NCI-H524 treated with DMSO at 0.1 percent for 48 hours (cell line): ENCODE results near the gene OGA.

Experiments
- DNase-seq: peaks from one replicate; lab custom pipeline; 2025; lab: John Stamatoyannopoulos, UW

The OGA gene

DNA sequence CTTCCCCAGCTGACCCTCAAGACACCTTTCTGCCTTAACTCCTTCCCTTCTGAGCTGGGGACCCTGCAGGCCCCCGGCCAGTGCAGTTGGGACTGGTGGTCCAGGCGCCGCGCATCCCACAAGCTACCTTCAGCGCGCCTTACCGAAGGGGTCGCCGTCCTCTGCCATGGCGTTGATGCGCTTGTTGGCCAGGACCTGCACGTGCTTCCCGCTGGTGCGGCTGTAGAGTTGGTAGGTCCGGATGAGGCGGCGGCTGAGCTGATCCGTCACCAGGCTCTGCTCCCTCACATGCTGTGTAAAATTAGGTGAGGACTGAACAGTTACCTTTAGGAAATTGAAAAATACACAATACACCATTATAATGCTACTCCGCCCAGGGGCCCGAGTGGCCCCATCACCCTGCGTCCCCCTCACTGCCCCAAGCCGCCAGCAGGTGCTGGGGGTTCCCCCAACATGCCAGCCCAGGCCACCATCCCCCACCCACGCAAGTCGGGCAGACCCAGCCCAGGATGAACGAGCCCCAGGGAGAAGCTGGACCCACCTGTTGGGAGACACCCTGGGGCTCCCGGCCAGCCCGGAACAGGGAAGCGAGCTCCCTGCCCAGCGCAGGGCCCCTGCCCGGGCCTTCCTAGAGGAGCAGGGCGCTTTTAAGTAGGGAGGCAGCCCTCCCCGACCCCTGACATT is 43.5 kb downstream of the OGA start:
- DNase-seq = no peak

GRCh38 chr10:101773923-101774588 is 44.2 kb downstream of the OGA start:
- no peak for DNase-seq

DNA sequence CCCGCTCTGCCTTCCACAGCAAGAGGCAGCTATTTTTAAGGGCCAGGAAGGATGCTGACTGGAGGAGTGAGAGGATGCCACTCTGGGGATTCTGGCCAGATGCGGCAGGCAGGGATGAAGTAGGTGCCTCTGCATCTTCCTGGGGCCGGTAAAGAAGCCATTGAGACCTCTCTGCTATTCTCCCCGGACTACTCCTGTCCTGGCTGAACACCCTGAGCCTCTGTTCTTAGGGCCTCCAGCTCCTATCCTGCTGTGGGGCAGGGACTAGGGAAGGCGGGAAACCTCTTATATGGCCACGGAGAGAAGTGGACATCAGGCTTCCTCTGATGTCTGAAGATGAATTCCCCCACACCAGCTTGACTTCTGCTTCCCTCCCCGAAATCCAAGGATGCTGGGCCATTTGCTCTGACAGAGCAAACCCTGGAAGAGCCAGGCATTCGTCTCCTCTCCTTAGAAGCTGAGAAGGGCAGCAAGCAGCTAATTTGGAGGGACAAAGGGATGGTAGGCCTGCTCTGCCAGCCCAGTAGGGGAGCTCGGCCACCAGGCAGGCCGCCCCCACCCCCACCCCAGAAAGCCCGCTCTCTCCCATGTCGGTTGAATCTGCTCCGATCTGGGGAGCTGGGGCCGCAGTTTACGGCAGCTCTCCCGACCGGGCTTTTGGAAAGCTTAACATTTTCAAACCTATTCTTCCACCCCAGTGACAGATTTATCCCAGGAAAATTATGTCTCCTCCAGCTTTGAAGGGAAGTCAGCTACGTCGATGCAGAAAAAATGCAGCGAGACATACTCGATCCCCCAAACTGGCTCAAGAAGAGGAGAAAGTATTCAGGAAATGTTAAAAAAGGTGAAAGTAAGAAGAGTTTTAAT is 45.1 kb downstream of the OGA start:
- no peak for DNase-seq

- no peak for DNase-seq
These were observed 46.0 kb downstream of the OGA start for GRCh38 chr10:101772017-101772894.

DNA sequence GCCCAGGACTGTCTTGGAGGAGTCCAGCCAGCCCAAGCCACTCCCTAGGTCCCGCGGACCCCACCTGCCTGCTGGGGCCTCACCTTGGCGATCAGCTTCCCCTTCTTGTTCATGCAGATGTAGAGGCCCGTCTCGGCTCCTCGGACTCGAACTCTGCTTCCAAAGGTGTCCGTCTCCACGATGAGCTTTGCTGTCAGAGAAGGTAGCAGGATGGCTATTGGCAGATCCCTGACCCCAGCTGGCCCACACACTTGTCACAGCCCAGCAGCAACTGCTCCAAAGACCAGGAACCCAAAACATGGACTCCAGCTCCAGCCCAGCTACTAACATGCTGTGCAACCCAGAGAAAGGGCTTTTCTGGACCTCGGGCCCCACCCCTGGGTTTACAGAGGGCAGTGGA is 46.9 kb downstream of the OGA start:
- DNase-seq = no peak

GRCh38 chr10:101770331-101771215 is 47.7 kb downstream of the OGA start:
- DNase-seq = no peak

DNA sequence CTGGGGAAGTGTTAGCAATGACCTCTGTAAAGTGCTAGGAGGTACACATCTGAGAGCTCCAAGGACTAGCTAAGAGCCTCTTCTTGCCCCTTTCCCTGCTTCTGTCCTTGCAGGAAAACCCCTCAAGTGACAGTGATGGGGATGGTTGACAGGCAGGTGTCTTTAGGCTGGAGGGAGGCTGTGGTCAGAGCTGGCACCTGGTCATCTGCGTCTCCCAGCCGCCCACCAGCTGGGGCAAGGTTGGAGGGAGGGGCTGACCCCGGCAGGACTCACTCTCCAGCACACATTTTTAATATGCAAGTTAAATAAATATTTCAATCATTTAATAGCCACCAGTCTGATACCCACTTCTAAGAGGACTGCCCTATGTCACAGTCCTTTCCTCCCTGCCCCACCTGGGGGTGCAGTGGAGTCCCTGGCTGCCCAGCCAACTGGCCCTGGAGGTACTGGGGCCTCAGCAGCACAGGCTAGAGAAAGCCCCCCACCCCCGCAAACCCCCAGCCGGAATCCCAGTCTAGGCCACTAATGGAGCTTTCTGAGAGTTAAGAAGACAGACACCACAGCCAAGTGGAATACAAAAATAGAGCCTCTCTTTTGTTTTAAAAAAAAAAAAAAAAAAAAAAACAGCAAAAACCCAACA is 48.6 kb downstream of the OGA start:
- no peak for DNase-seq

GRCh38 chr10:101768791-101769170 is 49.5 kb downstream of the OGA start:
- no peak for DNase-seq

DNA sequence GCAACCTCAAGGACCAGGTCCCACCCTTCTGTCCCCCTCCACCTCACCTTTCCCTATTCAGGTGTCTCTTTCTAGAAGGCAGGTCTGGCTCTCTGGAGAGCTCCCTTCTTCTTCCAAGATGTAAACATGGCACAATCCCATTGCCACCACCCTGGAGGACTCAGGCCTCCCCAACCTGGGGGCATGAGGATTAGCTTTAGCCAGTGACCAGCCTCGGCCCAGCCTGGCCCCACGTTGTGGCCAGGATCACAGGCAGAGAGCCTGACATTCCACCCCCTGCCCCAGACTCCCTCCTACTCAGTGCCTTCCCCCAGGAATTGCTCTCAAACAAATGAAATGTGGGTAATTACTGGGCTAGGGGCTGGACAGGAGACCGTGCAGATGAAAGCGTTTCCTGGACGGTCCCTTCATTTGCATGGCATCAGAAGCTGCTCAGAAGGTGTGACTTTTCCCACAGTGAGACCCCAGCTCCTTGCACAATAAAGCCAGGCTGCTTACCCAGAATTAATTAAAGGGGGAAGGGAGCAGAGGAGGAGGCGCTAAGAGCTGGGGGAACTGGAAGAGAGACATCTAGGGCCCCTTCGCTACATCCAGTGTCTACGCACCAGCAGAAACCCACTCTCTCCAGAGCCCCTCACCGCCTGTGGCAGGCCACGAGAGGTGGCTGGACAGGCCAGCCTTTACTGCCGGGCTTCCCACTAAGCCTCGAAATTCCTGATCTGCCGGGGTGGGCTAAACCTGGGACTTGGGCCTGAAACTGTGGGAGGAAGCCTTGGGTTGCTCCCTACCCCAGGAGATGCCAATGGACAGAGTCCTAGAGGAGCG is 50.1 kb downstream of the OGA start:
- DNase-seq = no peak

DNA sequence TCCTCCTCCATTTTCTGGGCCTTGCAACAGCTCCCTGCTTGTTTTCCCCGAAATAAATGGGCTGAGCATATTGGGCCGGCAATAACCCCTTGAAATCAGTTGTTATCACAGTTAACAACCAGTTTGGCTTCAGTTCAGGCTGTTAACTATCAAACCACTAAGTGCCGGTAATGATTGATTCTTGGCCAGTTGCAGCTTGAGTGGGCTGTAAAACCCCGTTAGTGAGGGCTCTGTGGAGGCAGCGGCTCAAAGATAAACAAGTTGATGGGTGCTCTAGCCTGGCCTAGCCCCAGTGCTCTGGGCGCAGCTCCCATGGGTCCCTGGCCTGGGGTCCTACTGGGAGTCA is 50.7 kb downstream of the OGA start:
- DNase-seq = no peak

GRCh38 chr10:101766753-101767599 is 51.3 kb downstream of the OGA start:
- no peak for DNase-seq

GRCh38 chr10:101766306-101766705 is 51.9 kb downstream of the OGA start:
- DNase-seq = no peak

GRCh38 chr10:101763141-101763846 is 55.0 kb downstream of the OGA start:
- no peak for DNase-seq

GRCh38 chr10:101762736-101763135 is 55.5 kb downstream of the OGA start:
- DNase-seq = no peak

DNA sequence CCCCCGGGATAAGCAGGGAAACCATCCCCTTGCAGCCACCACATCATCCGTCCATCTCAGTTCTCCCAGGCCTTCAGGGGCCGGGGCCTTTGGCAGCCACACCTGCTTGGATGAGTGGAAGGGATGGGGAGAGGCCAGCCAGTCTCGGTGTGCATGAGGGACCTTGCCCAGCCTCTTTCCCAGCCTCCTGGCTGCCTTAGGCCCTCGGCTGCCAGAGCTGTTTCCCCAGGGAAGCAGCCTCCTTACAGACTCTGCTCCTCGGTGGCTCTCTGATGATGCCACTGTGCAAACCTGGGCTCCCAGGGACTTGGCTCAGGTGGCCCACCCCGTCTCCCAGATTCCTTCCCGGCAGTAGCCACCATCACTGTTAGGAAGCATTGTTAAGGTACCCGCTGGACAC is 57.0 kb downstream of the OGA start:
- DNase-seq = no peak

DNA sequence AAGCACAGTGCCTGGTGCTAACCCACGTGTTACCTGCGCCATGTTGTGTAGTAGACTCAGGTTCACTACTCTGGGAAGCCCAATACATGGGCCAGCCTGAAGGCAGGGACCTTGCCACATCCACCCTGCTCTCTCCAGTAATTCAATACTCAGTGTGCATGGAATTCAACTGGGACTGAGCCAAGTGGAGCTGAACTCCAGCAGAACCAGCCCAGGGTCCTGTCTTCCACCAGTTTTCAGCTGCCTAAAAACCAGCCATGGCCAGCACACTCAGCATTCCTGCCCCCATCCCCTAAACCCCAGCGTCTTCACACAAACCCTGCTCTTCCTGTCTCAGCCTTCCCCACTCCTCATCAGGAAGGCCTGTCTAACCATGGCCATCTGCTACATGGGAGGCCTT is 57.7 kb downstream of the OGA start:
- no peak for DNase-seq

DNA sequence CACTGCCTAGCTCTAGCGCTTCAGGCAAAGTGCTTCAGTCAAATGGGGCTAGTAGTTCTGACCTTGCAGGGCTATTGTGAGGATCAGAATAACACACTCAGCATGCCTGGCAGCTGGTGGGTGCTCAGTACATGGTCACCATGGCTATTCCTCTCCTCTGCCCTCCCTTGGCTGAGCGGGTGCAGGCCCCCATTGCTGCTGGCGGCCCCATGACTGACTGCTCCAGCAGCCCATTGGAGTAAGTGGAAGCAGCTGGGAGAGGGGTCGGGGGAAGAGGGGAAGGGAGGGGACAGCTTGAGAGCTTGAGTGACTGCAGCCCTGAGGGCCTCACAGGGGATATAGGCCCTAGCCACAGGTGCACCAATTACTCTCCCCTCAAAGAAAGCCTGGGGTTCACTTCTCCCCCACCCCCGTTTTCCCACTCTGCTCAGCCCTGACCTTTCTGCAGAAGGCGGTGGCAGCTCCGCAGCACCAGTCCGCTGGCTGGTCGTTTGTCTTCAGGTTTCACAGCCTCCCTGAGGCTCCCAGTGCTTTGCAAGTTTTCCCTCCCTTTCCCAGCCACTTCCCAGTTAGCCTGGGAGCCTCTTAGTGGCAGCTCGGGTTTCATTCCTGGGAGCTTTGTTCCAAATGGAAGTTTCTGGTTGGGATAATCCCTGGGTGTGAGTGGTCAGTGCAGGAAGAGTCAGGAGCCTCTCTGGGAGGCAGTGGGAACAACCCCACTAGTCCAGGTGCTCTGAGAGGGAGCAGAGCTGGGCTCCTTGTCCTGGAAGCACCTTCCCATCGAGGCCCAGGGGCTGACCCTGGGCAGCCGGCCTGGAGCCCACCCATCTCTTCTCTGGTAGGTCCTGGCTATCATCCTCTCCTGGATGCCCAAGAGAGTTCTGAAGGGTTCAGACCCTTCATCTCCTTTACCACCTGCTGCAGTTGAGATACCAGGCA is 58.7 kb downstream of the OGA start:
- no peak for DNase-seq
